Colonic mucosa (tissue), 4 donors: ENCODE results near the gene CORO2B. TPM values are rescaled to one million over a fixed set of nuclear protein-coding genes. Genes with fewer than 3 reads are reported as not detected.

Experiments
- DNase-seq: peaks from one replicate; pipeline ENCODE4 v3.0.0-alpha.2; 2020
- H3K27ac ChIP-seq: fragments of 200-600 bp; one replicate; pipeline ENCODE4 v1.8.0; 2021
- H3K27me3 ChIP-seq: fragments of 200-600 bp; one replicate; pipeline ENCODE4 v1.8.0; 2021
- H3K36me3 ChIP-seq: fragments of 200-600 bp; one replicate; pipeline ENCODE4 v1.8.0; 2021
- H3K4me1 ChIP-seq: fragments of 200-600 bp; one replicate; pipeline ENCODE4 v1.8.0; 2021; ENCODE audit warnings: mild to moderate bottlenecking
- H3K4me3 ChIP-seq: fragments of 200-600 bp; one replicate; pipeline ENCODE4 v1.8.0; 2021
- H3K9ac ChIP-seq, 2 donors: one replicate each; pipeline ENCODE4 v1.7.0; 2013; ENCODE audit warnings: control low read depth in 2 of 2, low read depth in 2 of 2, low read length in 2 of 2
- H3K9me3 ChIP-seq: fragments of 200-600 bp; one replicate; pipeline ENCODE4 v1.8.0; 2021
- intact Hi-C: fragments of 100-400 bp; cut with DNase I; formaldehyde crosslinking; loops from one replicate; pipeline ENCODE4 v1.14.1; 2022
- total RNA-seq, 2 donors: library from RNA; stranded (reverse); fragmentation: NEBNext Ultra II Directional in 1 of 2; extraction: Animal tissue kit (Norgen Biotek cat#: 25700) in 1 of 2; gene quantifications; one replicate each; pipeline ENCODE4 v1.2.1, GENCODE V29; 2021
- TF ChIP-seq, protein P1 (sequence below): fragments of 200-600 bp; IDR thresholded peaks from one replicate; pipeline ENCODE4 v1.8.0; 2022; ENCODE audit warnings: antibody characterized with exemption, mild to moderate bottlenecking
- donor health status: healthy.
- donor health status: DM: no; HTN: no; CAD: no.
- donor health status: DM: no; HTN: no; CAD: no.

Gene CORO2B
- total RNA-seq, 2 donors from 2014 or later, result 0.77 to 1.2 TPM

DNA sequence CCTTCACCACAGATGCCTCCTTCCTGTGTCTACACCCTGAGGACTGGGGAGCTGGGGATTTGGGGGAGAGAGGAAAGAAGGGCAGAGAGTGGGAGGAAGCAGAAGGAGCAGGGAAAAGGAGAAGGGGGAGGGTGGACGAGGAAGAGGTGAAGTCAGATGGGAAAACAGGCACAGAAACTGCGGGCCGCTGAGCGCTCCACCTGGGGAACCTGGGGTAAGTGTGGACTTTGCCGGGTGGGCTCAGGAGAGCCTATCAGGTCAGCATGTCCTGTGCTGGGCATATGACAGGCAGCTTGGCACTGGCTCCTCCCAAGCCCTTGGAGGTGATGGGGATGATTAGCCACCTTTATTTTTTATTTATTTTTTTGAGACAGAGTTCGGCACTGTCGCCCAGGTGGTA is 62.6 kb downstream of the CORO2B start:
- intact Hi-C loops, result no loop called here
- no peak overlapping the region for H3K9ac ChIP-seq
- H3K4me1 ChIP-seq, result no peaks in the 10 kb centered on the region
- no peak for DNase-seq
- H3K4me3 ChIP-seq, result no peak overlapping the region
- no peaks in the 10 kb centered on the region for H3K27me3 ChIP-seq
- H3K27ac ChIP-seq, result no peak overlapping the region
- TF ChIP-seq, protein P1, sequence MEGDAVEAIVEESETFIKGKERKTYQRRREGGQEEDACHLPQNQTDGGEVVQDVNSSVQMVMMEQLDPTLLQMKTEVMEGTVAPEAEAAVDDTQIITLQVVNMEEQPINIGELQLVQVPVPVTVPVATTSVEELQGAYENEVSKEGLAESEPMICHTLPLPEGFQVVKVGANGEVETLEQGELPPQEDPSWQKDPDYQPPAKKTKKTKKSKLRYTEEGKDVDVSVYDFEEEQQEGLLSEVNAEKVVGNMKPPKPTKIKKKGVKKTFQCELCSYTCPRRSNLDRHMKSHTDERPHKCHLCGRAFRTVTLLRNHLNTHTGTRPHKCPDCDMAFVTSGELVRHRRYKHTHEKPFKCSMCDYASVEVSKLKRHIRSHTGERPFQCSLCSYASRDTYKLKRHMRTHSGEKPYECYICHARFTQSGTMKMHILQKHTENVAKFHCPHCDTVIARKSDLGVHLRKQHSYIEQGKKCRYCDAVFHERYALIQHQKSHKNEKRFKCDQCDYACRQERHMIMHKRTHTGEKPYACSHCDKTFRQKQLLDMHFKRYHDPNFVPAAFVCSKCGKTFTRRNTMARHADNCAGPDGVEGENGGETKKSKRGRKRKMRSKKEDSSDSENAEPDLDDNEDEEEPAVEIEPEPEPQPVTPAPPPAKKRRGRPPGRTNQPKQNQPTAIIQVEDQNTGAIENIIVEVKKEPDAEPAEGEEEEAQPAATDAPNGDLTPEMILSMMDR, result no peak
- no peaks in the 10 kb centered on the region for H3K9me3 ChIP-seq
- H3K36me3 ChIP-seq, result no peaks in the 10 kb centered on the region

- Histone ChIP-seq H3K27ac (no peak overlapping the region), H3K27me3 (no peaks in the 10 kb centered on the region), H3K4me1 (no peaks in the 10 kb centered on the region), H3K36me3 (no peaks in the 10 kb centered on the region), H3K9ac (no peak overlapping the region), H3K9me3 (no peaks in the 10 kb centered on the region), H3K4me3 (no peak overlapping the region)
- TF ChIP-seq, protein P1, result no peak
- intact Hi-C loops, result no loop called here
- no peak for DNase-seq
Observed at GRCh38 chr15:68642491-68642845, 63.7 kb downstream of the CORO2B start.

GRCh38 chr15:68643216-68643830 is 64.5 kb downstream of the CORO2B start:
- H3K4me1 ChIP-seq, result no peaks in the 10 kb centered on the region
- H3K9me3 ChIP-seq, result no peaks in the 10 kb centered on the region
- no peak overlapping the region for H3K4me3 ChIP-seq
- no peaks in the 10 kb centered on the region for H3K27me3 ChIP-seq
- DNase-seq, result no peak
- no peak overlapping the region for H3K27ac ChIP-seq
- intact Hi-C loops, result no loop called here
- TF ChIP-seq, protein P1, result no peak
- no peaks in the 10 kb centered on the region for H3K36me3 ChIP-seq
- H3K9ac ChIP-seq, result no peak overlapping the region

DNA sequence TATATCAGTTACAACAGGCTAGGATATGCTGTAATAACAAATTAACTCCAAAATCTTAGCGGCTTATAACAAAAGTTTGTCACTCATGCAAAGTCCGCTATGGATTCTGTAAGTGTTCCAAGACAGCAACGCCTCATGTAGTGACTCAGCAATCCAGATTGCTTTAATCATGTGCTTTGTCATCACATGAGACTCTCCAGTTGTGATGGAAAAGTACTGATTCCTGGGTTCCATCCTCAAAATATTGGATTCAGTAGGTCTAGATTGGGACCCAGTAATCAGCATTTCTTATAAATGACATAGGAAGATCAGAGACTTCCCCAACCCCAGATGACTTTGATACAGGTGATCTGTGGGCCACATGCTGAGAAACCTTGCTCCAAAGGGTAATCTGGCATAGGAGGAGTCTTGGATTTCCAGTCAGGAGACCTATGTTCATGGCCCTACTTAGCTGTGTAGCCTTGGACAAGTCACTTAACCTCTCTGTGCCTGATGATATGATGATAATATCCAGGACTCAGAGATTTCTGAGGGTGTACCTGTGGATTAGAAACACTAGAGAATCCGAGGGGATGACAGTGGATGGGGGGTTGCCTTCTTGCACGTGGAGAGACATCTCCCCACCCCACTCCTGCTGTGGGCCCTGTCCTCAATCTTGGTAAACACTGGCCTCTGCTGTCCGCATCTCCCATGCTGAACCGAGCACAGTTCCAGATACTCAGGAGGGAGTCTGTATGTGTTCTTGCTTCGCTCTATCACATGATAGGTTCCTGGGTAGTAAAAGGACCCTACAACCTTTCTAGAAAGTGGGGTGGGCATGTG is 65.5 kb downstream of the CORO2B start:
- Histone ChIP-seq H3K4me3 (no peak overlapping the region), H3K9me3 (no peaks in the 10 kb centered on the region), H3K4me1 (no peaks in the 10 kb centered on the region), H3K27me3 (no peaks in the 10 kb centered on the region), H3K27ac (no peak overlapping the region), H3K9ac (no peak overlapping the region), H3K36me3 (no peaks in the 10 kb centered on the region)
- intact Hi-C loops, result no loop called here
- TF ChIP-seq, protein P1, result no peak
- no peak for DNase-seq

- intact Hi-C loops, result no loop called here
- TF ChIP-seq, protein P1, result no peak
- Histone ChIP-seq H3K9ac (no peak overlapping the region), H3K27me3 (no peaks in the 10 kb centered on the region), H3K9me3 (no peaks in the 10 kb centered on the region), H3K4me1 (no peaks in the 10 kb centered on the region), H3K27ac (no peak overlapping the region), H3K36me3 (no peaks in the 10 kb centered on the region), H3K4me3 (no peak overlapping the region)
- DNase-seq, result no peak
Observed at GRCh38 chr15:68644996-68645395, 66.2 kb downstream of the CORO2B start.
